KG1 (cell line): ENCODE results near the gene WBP2NL.
A peak's percentile ranks its signal among the peaks of the same experiment; 100 is the strongest.
"Not testable (repeated sequence)": the region's sequence is repeated elsewhere in the genome, so short reads cannot be mapped to it uniquely, and the experiment has no call there.

Experiments used
- DNase-seq: peaks from one replicate; lab custom pipeline; 2025; lab: John Stamatoyannopoulos, UW

Gene WBP2NL

DNA sequence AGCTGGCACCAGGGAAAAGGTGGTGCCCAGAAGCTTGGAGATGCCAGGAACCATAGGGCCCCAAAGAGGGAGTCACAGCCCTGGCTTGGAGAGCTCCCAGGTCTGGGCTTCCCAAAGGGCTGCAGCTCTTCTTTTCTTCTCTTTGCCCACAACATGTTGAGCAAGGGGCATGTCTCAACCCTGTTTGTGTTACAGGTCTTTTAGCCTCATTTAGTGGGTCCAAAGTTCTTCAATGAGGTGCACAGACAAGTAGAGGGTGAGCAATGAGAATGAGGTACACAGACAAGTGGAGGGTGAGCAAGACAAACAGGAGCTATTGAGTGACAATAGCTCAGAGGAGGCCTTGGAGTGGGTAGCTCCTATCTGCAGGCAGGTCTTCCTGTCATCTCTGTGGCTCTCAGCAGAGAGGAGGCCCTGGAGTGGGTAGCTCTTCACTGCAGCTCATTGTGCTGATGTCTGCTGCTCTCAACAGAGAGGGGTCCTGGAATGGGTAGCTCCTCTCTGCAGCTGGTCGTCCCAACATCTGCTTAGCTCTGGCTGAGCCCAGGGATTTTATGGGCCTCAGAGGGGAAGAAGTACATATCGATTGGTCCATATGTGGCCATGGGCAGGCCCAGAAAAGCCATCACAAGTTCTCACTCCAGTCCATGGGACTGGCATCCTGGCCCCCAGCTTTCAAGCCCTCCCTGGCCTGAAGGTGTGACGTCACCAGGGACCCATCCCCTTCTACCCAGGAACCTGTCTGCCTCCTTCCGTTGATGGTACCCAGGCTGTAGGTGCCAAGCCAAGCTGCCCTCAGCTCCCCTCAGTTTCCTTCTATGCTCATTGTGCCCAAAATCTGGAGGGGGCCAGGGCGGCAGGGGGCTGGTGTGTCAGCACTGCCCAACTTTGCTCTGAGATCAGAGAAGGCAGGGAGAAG lies 34.9 kb downstream of the WBP2NL start:
- no peak for DNase-seq

DNA sequence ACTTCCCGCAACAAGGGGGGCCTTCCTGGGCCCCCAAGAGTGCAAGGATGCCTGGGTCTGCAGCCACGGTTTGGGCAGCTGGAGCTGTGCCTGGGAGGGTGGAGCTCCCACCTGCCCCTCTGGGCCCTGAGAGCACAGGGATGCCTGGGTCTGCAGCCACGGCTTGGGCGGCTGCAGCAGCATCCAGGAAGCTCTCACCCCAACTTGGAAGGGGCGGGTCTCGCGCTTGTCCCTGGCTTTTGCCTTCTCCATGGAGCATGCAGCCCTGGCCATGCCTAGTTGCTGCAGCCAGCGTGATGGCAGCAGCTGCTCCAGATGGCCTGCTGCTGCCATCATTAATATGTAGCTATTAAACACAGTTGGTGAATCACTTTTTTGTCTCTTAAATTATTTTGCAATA lies 36.7 kb downstream of the WBP2NL start:
- DNase-seq, result no peak

DNA sequence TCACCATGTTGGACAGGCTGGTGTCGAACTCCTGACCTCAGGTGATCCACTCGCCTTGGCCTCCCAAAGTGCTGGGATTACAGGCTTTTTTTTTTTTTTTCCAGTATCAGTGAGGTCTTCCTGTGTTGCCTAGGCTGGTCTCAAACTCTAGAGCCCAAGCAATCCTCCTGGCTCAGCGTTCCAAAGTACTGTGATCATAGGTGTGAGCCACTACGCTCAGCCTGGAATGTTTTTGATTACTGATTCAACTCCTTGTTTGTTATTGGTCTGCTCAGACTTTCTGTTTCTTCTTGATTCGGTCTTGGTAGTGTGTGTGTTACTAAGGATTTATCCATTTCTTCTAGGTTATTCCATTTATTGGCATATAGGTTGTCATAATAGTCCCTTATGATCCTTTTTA lies 40.7 kb downstream of the WBP2NL start:
- no peak for DNase-seq

DNA sequence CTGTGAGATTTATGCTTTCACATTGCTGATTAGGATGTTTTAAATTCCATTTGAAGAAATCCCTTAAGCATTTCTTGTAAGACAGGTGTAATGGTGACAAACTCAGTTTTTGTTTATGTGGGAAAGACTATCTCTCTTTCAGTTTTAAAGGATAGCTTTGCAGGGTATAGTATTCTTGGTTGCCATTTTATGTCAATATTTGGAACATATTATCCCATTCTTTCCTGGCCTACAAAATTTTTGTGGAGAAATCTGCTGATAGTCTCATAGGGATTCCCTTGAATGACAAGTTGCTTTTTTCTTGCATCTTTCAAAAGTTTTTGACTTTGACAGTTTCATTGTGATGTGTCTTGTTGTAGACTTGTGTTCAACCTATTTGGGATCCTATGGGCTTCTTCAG lies 43.2 kb downstream of the WBP2NL start:
- DNase-seq, result no peak

DNA sequence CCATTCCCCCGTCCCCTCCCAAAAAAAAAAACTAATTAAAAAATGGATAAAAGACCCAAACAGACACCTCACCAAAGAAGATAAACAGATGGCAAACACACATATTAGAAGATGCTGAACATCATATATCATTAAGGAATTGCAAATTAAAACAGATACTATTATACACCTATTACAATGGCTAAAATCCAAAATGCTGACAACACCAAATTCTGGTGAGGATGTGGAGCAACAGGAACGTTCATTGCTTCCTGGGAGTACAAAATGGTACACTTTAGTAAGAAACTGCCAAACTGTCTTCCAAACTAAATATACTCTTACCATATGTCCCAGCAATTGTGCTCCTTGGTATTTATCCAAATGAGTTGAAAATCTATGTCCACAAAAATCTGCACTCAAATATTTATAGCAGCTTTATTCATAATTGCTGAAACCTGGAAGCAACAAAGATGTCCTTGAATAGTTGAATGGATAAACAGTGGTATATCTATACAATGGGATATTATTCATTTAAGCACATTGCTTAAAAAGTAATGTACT lies 52.1 kb downstream of the WBP2NL start:
- DNase-seq, result no peak

GRCh38 chr22:42052765-42053164 lies 54.2 kb downstream of the WBP2NL start:
- no peak for DNase-seq

DNA sequence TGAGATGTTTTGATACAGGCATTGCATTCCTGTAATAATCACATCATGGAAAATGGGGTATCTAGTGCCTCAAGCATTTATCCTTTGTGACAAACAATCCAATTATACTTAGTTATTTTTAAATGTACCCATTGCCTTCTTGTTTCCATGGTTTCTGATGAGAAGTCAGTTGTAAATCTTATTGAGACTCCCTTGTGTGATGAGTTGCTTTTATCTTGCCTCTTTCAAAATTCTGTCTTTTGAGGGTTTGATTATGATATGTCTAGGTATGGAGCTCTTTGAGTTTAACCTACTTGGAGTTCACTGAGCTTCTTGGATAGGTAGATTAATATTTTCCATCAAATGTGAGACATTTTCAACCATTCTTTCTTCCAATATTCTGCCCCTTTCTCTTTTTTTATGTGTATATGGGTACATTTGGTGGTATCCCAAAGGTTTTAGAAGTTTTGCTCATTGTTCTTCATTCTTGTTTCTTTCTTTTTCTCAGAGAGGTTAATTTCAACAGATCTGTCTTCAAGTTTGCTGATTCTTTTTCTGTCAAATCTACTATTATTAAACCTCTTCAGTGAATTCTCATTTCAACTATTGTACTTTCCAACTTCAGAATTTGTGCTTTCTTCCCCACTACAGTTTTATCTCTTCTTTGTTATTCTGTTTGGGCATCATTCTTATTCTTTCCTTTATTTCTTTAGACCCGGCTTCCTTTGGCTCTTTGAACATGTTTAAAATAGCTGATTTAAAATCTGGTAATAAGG lies 58.3 kb downstream of the WBP2NL start:
- DNase-seq, result no peak

DNA sequence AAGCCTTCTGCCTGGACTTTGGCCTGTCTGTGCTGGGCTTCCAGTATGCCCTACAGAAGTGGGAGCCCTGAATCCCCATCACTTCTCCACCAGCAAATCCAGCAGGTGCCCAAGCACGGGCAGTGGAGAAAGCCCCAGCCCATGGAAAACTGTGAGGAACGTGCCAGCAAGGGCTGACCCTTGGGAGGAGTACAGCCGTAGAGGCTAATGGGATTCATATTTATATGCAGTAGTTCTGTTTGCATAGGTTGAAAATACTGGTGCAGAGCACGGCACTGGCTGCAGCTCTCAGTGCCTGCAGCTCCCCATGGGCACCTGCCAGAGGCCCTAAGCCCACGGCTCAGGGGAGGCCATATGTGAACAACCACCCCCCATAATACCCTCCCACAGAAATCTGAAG lies 61.9 kb downstream of the WBP2NL start:
- DNase-seq, result no peak

DNA sequence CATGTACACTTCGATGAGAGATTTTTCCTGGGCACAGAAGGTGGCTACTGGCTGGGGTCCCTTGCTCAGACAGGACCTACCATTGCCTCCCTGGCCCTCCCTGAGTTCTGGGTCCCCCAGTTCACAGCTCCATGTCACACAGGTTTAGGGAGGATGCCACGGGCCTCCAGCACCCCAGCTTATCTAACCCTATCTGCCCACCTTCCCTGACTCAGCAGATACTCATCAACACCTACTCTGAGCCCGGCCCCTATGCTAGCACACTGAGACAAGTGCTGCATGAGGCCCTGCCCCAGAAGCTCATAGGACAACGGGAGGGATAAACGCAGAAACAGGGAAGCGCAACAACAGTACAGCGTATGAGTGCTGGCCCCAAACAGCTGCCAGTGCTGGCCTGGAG lies 62.5 kb downstream of the WBP2NL start:
- no peak for DNase-seq

DNA sequence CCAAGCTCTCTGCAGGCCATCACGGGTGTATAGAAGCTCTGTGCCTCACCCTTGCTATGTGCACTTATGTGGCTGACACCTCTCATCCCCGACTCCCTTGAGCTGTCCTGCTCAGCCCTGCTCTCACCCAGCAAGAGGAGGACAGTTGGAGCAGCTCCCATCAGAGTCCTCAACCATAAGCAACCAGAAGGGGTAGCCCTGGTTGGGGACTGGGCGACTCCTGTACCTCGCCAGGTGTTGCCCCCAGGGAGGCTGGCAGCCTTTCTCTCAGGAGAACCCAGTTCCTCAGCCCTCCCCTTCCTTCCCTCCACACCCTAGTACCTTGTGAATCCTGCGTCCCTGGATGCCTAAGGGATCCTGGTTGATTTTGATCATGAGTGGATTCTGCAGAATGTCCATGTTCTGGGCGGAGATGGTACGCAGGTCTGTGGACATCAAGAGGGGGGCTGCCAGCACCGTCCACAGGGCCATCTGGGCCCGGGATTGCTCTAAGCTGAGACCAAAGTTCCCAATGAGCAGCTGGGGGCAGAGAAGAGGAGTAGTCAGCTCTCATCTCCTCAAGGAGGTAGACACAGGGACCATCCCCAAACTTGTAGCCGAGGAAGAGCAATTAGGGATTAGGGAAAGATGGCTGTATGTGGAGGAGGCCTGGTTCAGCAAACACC lies 64.0 kb downstream of the WBP2NL start:
- DNase-seq, result no peak

DNA sequence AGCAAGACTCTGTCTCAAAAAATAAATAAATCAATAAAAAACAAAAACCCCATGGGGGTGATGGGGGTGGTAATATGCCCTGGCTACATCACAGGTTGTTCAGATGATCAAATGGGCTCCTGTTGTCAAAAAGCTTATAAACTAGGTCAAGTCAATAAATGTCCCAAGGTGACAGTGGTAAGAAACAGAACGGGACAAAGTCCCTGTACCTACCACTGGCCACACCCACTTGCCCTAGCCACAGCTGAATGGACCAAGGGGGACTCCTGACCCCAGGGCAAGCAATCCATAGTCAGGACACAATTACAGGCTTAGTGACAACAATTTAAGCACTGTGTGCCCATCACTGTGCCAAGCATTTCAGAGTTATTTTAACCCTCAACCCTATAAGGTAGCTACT lies 66.0 kb downstream of the WBP2NL start:
- no peak for DNase-seq

GRCh38 chr22:42065438-42066125 lies 67.0 kb downstream of the WBP2NL start:
- DNase-seq, result no peak

GRCh38 chr22:42066126-42066761 lies 67.7 kb downstream of the WBP2NL start:
- DNase-seq, result no peak

- DNase-seq, result no peak
Observed at GRCh38 chr22:42066937-42067336, 68.3 kb downstream of the WBP2NL start.

DNA sequence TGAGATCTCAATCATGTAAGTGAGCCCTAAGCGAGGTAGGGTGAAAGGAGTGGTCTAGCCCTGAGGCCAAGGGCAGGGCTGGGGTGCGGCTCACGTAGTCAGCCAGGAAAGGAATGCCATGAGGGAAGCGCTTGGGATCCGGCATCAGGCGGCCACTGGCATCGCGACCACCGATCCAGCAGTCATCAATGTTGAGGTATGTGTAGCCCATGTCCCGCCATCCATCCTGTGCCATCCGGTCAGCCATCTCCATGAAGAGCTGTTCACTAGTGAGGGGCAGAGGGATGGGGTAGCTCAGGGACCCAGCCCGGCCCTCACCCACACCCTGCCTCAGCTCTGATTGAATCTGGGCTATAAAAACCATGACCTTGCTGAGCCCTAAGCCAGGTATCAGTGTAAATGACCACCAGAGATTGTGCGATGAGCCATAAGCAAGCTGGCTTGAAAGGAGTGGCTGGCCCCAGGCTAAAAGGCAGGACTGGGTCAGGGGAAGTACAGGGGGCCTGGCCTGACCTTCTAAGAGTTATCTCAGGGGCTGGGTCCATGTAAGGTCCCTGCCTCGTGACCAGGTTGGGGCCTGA lies 69.2 kb downstream of the WBP2NL start:
- DNase-seq, result no peak

- no peak for DNase-seq
Observed at GRCh38 chr22:42068291-42068690, 69.7 kb downstream of the WBP2NL start.

DNA sequence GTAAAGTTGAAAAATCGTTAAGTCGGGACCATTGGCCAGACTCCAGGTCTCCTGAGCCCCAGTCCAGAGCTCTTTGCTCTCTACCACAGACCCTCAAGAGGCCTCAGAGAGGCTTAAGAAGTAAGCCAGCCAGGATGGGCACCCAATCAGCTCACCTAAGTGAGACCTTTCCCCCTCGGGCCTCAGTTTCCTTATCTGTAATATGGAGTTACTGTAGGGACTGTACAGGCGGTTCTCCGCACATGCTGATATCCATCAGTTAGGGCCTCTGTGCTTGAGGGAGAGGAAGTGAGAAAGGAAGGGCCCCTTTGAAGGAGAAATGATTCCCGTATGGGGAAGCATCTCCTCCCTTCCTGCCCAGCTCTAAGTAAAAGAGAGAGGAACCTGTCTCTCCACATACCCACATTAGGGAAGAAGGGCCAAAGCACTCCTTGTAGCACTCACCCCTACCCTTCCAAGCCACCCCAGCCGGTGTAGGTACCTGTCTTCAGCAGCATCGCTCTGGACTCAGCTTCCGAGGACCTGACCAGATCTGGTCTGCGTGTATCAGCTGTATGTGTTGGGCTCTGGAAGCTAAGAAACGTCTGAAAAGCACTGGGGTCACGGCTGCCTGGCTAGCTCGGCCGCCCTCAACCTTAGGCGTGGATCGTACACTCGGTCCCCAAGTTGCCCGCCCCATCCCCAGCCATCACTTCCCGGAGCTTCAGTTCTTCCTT lies 71.4 kb downstream of the WBP2NL start:
- no peak for DNase-seq

GRCh38 chr22:42070517-42071422 lies 72.2 kb downstream of the WBP2NL start, which contains the start of gene NAGA:
TSS of gene NAGA (minus strand) at chr22:42070812. CDS start at chr22:42070297, 515 bp downstream.
- DNase-seq, result peak; percentile 90

- DNase-seq, result not testable (repeated sequence)
Observed at GRCh38 chr22:42071508-42071907, 72.9 kb downstream of the WBP2NL start.
